Measurements from ENCODE around the gene GPHN. TPM values are rescaled to one million over a fixed set of nuclear protein-coding genes. Genes with fewer than 3 reads are reported as not detected.

GPHN gene
- total and polyA plus RNA-seq, 2 of the 8 experiments (the other 6 are each of a cell fraction or from before 2014, with no cell fraction given), result 6.0 to 16.0 TPM

GRCh38 chr14:66717561-66718140, 209.7 kb downstream of the GPHN start (continued):
- TF ChIP-seq RNF2 (IDR thresholded peaks at IDR 0.05; ENCODE audit: borderline replicate concordance, low read depth, low read length, missing control alignments, poor library complexity, severe bottlenecking), result no peak
- no peak for TF ChIP-seq SP1 (IDR thresholded peaks at IDR 0.05; ENCODE audit: low read depth, low read length)
- no peak for TF ChIP-seq MAFK (IDR thresholded peaks at IDR 0.05; ENCODE audit: low read depth, low read length)

All from H1 (cell line).